ENCODE data around the gene SLC16A13.
A peak's percentile ranks its signal among the peaks of the same experiment; 100 is the strongest.
"Not testable (repeated sequence)": the region's sequence is repeated elsewhere in the genome, so short reads cannot be mapped to it uniquely, and the experiment has no call there.

SLC16A13 gene

DNA sequence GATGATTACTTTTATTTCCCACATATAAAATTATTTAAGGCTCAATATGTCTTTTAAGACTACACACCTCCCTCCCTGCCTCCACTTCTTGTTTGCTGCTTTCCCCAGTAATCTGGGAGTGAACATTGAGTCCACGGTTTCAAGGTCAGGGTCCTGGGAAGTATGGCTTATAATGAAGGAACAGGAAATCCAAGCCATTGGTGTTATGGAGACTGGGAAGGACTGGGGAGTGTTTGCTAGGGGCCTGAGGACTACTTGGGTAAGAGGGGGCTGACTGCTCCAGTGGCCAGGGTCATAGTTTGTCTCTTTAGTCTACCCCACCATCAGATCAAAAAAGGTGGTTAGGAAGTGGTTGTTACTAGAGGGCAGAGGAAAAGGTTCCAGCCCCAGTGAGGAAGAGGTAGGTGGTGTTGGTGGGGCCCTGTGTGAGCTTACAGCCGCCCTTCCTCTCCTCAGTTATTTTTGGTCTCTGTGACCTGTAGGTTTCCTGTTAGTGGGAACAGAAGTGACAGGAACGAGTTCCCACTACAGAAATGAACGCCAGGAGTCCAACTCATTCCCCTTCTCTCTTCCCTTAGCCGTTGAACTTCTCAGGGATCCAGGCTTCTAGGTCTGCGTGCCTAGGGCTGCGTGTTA, 742 bp upstream of the SLC16A13 start:
- DNase-seq (ENCODE audit: low spot score in 2 of 2) (no peak), ATAC-seq (ENCODE audit: low read depth) (peak; percentile 22)
- Mint-ChIP-seq H3K4me1 (peaks cover 35% of the 10 kb centered on the region), H3K36me3 (peaks cover 4% of the 10 kb centered on the region), H3K9me3 (no peaks in the 10 kb centered on the region), H3K4me3 (peak overlapping the region; percentile 92), H3K27ac (peak overlapping the region; percentile 97), H3K27me3 (no peaks in the 10 kb centered on the region)

DNA sequence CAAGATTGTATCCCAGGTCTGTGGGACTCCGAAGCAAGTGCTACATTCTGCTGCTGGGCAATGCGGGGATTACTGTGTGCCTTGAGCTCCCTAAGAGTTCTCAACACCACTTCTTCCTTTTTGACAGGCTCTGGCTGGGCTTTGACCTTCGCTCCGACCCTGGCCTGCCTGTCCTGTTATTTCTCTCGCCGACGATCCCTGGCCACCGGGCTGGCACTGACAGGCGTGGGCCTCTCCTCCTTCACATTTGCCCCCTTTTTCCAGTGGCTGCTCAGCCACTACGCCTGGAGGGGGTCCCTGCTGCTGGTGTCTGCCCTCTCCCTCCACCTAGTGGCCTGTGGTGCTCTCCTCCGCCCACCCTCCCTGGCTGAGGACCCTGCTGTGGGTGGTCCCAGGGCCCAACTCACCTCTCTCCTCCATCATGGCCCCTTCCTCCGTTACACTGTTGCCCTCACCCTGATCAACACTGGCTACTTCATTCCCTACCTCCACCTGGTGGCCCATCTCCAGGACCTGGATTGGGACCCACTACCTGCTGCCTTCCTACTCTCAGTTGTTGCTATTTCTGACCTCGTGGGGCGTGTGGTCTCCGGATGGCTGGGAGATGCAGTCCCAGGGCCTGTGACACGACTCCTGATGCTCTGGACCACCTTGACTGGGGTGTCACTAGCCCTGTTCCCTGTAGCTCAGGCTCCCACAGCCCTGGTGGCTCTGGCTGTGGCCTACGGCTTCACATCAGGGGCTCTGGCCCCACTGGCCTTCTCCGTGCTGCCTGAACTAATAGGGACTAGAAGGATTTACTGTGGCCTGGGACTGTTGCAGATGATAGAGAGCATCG, 2.4 kb downstream of the SLC16A13 start:
- Mint-ChIP-seq H3K4me1 (peaks cover 38% of the 10 kb centered on the region), H3K27me3 (no peaks in the 10 kb centered on the region), H3K27ac (peak overlapping the region; percentile 52), H3K36me3 (peaks cover 4% of the 10 kb centered on the region), H3K4me3 (peak overlapping the region; percentile 45), H3K9me3 (no peaks in the 10 kb centered on the region)
- ATAC-seq (ENCODE audit: low read depth) (no peak), DNase-seq (ENCODE audit: low spot score in 2 of 2) (no peak)

DNA sequence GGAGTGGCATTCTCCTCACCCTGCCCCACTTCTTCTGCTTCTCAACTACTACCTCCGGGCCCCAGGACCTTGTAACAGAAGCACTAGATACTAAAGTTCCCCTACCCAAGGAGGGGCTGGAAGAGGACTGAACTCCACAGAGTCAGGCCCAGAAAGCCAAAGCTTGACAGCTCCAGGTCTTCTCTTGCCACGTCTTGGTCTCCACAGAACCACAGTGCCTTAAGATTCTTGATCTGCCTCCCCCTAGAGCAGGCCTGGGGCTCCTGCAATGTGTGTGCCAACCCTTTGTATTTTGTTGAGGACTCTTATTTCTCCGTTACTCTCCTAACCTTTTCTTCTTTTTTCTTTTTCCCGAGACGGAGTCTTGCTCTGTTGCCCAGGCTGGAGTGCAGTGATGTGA, 4.0 kb downstream of the SLC16A13 start:
- H3K36me3 Mint-ChIP-seq = peaks cover 4% of the 10 kb centered on the region
- peak overlapping the region; percentile 46 for H3K27ac Mint-ChIP-seq
- H3K27me3 Mint-ChIP-seq = no peaks in the 10 kb centered on the region
- H3K4me3 Mint-ChIP-seq = no peak overlapping the region
- H3K4me1 Mint-ChIP-seq = peaks cover 37% of the 10 kb centered on the region
- DNase-seq (ENCODE audit: low spot score in 2 of 2) (no peak), ATAC-seq (ENCODE audit: low read depth) (no peak)
- no peaks in the 10 kb centered on the region for H3K9me3 Mint-ChIP-seq

DNA sequence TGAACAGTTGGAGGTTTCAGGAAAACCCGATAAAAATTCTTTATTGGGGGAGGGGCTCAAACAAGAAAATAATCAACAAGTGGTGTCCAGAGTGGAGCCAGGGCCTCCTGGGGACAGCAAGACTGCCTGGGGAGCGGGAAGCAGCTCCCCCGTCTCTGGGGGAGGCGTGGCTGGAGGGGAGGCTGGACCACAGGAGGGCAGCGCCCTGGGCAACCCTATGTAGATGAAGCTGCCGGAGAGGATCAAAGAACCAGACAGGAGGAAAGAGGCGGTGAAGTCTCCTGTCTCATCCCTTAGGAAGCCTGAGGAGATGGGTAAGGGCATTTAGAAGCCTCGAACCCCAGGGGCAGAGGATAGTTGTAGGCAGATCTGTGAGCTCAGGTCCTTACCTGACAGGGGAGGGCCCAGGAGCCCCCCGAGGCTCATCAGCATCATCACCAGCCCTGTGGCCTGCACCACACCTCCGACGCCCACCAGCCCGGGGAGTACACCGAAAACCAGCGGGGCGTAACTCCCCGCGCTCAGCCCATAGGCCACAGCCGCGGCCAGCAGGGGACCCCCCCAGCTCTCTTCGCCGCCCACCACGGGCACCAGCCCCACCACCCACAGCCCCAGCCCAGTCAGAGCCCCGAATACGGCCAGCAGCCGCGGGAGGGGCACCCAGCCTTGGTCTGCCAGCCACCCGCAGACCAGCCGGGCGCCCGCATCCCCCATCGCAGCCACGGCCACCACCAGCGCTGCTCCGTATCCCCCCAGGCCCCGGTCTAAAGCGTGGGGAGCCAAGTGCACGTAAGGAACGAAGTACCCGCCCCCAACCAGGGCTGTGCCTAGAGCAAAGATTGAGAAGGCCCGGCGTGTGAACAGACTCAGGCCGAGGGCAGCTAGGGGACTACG, 6.0 kb downstream of the SLC16A13 start:
- peaks cover 4% of the 10 kb centered on the region for H3K36me3 Mint-ChIP-seq
- H3K9me3 Mint-ChIP-seq = no peaks in the 10 kb centered on the region
- H3K27ac Mint-ChIP-seq = peak overlapping the region; percentile 87
- H3K27me3 Mint-ChIP-seq = no peaks in the 10 kb centered on the region
- peak; percentile 21 for ATAC-seq (ENCODE audit: low read depth)
- H3K4me1 Mint-ChIP-seq = peaks cover 32% of the 10 kb centered on the region
- peak overlapping the region; percentile 83 for H3K4me3 Mint-ChIP-seq
- peak in 1 of 2 donors; percentile 20 for DNase-seq (ENCODE audit: low spot score in 2 of 2)

DNA sequence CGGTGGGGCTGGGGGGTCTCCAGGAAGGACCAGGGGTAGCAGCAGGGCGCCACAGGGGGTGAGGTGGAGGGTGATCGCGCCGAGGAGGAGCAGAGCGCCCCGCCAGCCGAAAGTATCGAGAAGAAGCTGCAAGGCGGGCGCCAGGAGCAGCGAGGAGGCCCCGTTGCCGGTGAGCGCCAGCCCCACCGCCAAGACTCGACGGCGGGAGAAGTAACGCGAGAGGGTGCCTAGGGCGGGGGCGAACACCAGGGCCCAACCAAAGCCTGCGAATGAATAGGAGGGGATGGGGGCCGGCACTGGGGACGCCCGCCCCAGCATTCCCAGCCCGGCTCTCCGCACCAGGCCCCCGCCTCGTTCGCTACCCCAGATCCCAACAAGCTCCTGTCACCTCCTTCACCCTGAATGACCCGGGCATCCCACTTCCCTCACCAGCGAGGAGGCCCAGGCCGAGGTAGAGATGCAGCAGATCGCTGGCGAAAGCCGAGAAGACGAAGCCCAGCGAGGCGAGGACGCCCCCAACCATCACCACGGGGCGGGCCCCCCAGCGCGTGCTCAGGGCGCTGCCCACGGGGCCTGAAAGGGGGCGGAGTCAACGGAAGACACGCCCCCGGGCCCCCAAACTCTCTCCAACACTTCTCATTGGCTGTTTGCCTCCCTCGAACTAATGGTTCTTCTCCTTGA, 6.8 kb downstream of the SLC16A13 start:
- H3K9me3 Mint-ChIP-seq = no peaks in the 10 kb centered on the region
- H3K4me1 Mint-ChIP-seq = peaks cover 37% of the 10 kb centered on the region
- peak overlapping the region; percentile 87 for H3K27ac Mint-ChIP-seq
- peak; percentile 40 to 57 for DNase-seq (ENCODE audit: low spot score in 2 of 2)
- H3K27me3 Mint-ChIP-seq = no peaks in the 10 kb centered on the region
- peak overlapping the region; percentile 83 for H3K4me3 Mint-ChIP-seq
- peak; percentile 26 for ATAC-seq (ENCODE audit: low read depth)
- H3K36me3 Mint-ChIP-seq = peaks cover 4% of the 10 kb centered on the region

DNA sequence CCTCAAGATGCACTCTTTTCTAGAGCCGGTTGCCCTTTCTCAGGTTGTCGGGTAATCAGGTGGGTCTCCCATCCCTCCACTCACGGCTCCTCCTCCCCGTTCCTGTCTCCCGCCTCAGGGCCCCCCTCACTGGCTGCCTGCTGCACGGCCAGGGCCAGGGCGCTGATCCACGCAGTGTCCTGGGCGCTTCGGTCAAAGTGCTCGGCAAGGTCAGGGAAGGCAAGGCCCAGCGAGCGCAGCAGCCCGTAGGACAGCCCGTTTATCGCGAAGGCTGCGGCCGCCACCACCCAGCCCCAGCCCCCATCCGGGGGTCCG, 7.3 kb downstream of the SLC16A13 start:
- H3K4me1 Mint-ChIP-seq = peaks cover 35% of the 10 kb centered on the region
- H3K27me3 Mint-ChIP-seq = no peaks in the 10 kb centered on the region
- H3K4me3 Mint-ChIP-seq = peak overlapping the region; percentile 83
- ATAC-seq (ENCODE audit: low read depth) = no peak
- H3K27ac Mint-ChIP-seq = no peak overlapping the region
- no peaks in the 10 kb centered on the region for H3K9me3 Mint-ChIP-seq
- peaks cover 4% of the 10 kb centered on the region for H3K36me3 Mint-ChIP-seq
- no peak for DNase-seq (ENCODE audit: low spot score in 2 of 2)

DNA sequence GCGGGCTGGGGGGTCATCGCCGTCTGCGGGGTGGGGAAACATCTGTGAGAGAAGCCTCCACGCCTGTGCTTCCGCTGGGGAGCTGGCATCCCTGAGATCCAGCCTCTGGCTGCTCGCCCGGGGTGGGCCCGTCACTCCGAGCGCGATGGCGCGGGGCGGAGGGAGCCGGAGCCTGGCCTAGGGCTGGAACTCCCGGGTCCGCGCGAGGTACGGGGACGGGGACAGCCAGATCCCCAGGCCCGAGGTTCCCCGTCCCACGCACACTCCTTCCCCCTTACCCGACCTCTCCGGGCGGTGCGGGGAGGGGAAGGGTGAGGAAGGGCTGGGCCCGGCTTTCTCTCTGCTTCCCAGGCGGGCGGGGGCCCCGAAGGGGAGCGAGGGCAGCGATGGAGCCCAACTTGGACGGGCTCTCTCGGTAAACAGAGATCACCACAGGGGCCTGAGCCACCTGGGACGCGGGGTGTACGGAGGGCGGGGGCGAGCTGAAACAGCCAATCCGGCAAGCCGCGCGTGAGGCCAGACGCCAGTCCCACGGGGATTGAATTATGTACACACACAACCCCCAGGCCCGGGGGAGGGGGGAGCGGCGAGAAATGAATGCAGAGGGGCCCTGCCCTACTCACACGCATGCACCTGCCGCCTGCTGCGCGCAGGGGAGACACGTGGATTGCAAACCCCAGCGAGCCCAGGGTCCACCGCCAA, 7.8 kb downstream of the SLC16A13 start, which contains the start of gene SLC16A11:
Gene SLC16A11 (minus strand): TSS at position 596 of the 702 bp plus-strand sequence. CDS start 579 bp downstream, at position 17.
- peaks cover 4% of the 10 kb centered on the region for H3K36me3 Mint-ChIP-seq
- peak; percentile 36 to 59 for DNase-seq (ENCODE audit: low spot score in 2 of 2)
- peak; percentile 35 for ATAC-seq (ENCODE audit: low read depth)
- peak within 1 kb of the TSS; percentile 87 for H3K27ac Mint-ChIP-seq
- peak within 1 kb of the TSS; percentile 83 for H3K4me3 Mint-ChIP-seq
- H3K4me1 Mint-ChIP-seq = peaks cover 31% of the 10 kb centered on the region
- no peaks in the 10 kb centered on the region for H3K27me3 Mint-ChIP-seq
- no peaks in the 10 kb centered on the region for H3K9me3 Mint-ChIP-seq

DNA sequence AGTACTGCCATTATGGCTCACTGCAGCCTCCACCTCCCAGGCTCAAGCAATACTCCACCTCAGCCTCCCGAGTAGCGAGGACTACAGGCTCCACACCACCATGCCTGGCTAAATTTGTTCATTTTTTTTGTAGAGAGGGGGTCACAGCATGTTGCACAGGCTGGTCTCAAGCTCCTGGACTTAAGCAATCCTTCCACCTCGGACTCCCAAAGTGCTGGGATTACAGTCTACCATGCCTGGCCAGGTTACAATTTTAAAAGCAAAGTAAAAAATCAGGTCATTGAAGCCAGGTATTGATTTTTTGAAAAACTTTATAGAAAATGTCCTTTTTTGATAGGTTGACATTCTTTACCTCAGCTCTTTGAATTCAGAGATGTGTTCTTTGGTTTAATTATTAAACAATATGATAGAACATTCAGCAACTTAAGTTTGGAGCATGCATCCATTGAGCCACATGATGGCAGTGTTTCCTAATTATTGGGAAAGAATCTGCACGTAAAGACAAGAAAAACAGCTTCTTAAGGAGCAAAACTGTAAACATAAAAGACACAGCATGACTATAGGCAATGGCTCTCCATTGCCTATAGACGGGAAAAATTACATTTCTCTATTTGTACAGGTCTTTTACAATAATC, 9.8 kb downstream of the SLC16A13 start:
- Mint-ChIP-seq H3K36me3 (no peaks in the 10 kb centered on the region), H3K27ac (peak overlapping the region; percentile 86), H3K9me3 (no peaks in the 10 kb centered on the region), H3K27me3 (no peaks in the 10 kb centered on the region), H3K4me1 (peaks cover 26% of the 10 kb centered on the region), H3K4me3 (peak overlapping the region; percentile 85)
- DNase-seq (ENCODE audit: low spot score in 2 of 2) (peak in 1 of 2 donors; percentile 61), ATAC-seq (ENCODE audit: low read depth) (peak; percentile 33)

DNA sequence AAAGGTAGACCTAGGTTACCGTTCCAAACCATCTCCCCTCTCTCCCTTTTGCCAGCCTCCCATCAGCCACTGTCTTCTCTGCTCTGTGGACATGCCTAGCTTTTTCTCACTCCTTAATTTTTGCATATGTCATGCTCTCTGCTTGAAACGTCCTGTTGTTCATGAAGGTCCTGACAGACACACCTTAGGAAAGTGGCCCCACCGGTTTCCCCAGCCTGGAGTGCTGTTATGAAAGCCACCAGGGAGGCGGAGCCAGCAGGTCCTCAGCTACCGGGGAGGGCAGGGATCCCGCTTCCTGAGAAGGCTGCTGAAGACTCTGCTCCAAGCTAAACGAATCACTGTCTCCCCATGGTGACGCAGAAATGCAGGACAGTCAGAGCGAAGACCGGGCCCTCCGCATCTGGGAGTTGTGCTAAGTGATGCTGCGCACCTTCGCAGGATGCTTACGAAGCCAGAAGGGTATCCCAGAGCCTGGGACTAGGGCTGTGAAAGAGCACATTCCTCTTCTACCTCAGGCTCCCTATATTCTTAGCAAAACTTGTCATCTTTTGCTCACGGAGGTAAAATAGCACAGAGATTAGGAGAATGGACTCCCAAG, 10.4 kb downstream of the SLC16A13 start:
- no peaks in the 10 kb centered on the region for H3K9me3 Mint-ChIP-seq
- H3K27me3 Mint-ChIP-seq = no peaks in the 10 kb centered on the region
- H3K36me3 Mint-ChIP-seq = no peaks in the 10 kb centered on the region
- ATAC-seq (ENCODE audit: low read depth) (peak; percentile 11), DNase-seq (ENCODE audit: low spot score in 2 of 2) (peak in 1 of 2 donors; percentile 37)
- peak overlapping the region; percentile 85 for H3K4me3 Mint-ChIP-seq
- peaks cover 26% of the 10 kb centered on the region for H3K4me1 Mint-ChIP-seq
- H3K27ac Mint-ChIP-seq = peak overlapping the region; percentile 86

DNA sequence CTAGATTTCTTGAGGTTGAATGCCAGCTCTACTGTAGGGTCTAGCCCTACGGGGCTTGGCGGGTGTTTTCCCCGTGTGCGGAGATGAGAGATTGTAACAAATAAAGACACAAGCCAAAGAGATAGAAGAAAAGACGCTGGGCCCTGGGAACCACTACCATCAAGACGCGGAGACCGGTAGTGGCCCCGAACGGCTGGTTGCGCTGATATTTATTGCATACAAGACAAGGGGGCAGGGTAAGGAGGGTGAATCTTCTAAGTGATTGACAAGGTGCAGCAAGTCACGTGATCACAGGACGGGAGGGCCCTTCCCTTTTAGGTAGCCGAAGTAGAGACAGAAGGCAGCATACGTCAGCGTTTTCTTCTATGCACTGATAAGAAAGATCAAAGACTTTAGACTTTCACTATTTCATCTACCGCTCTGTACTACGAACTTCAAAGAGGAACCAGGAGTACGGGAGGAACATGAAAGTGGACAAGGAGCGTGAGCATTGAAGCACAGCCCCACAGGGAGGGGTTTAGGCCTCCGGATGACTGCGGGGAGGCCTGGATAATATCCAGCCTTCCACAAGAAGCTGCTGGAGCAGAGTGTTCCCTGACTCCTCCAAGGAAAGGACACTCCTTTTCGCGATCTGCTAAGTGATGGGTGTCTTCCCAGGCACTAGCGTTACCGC, 11.0 kb downstream of the SLC16A13 start:
- H3K36me3 Mint-ChIP-seq, H3K27me3 Mint-ChIP-seq, H3K9me3 Mint-ChIP-seq: not testable (repeated sequence)
- DNase-seq (ENCODE audit: low spot score in 2 of 2) (peak; percentile 63 to 64), ATAC-seq (ENCODE audit: low read depth) (peak; percentile 44)
- Mint-ChIP-seq H3K27ac (peak overlapping the region; percentile 86), H3K4me3 (peak overlapping the region; percentile 85), H3K4me1 (peaks cover 27% of the 10 kb centered on the region)

DNA sequence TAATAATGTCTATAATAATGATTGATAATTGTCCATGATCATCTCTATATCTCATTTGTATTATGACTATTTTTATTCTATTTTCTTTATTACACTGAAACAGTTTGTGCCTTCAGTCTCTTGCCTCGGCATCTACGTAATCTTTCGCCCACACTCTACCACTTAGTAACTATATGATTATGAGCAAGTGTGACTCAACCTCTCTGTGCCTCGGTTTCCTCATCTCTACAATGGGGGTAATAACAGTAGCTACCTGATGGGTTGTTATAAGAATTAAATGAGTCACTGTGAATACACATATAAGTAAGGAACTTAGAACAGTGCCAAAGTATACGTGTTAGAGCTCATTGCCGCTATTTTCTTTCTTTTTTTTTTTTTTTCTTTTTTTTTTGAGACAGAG, 11.8 kb downstream of the SLC16A13 start:
- ATAC-seq (ENCODE audit: low read depth) (no peak), DNase-seq (ENCODE audit: low spot score in 2 of 2) (no peak)
- Mint-ChIP-seq H3K4me3 (no peak overlapping the region), H3K27ac (peak overlapping the region; percentile 86), H3K27me3 (no peaks in the 10 kb centered on the region), H3K4me1 (peaks cover 28% of the 10 kb centered on the region), H3K9me3 (no peaks in the 10 kb centered on the region), H3K36me3 (no peaks in the 10 kb centered on the region)

DNA sequence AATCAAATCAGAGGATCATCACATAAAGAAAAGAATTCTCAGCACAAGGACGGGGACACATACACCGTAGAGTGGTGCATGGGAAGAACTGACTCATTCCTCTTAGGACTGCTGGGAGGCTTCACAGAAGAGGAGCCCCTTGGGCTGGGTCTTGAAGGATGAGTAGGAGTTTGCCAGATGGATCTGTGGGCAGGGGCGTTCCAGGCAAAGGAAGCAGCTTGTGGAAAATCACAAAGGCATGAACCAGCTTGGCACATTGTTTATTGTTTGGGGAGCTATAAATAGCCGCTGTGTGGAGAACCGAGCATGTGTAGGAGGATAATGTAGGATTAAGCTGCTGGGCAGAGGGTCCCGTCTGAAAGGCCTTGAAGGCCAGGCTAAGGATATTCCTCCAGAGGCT, 13.2 kb downstream of the SLC16A13 start:
- no peak overlapping the region for H3K4me3 Mint-ChIP-seq
- ATAC-seq (ENCODE audit: low read depth) (no peak), DNase-seq (ENCODE audit: low spot score in 2 of 2) (no peak)
- no peaks in the 10 kb centered on the region for H3K27me3 Mint-ChIP-seq
- H3K9me3 Mint-ChIP-seq = no peaks in the 10 kb centered on the region
- no peaks in the 10 kb centered on the region for H3K36me3 Mint-ChIP-seq
- H3K27ac Mint-ChIP-seq = no peak overlapping the region
- peaks cover 20% of the 10 kb centered on the region for H3K4me1 Mint-ChIP-seq

Measured in memory B cell (primary cell).